AG10803 (cell line): ENCODE measurements around the gene KNDC1.

Experiments used
- DNase-seq: peaks from one replicate; pipeline ENCODE4 v3.0.0; 2010; ENCODE audit warnings: low read depth
- H3K4me3 ChIP-seq: 2 replicates; pipeline ENCODE4 v1.5.1; 2011; ENCODE audit warnings: mild to moderate bottlenecking, low read length, control low read depth
- CTCF ChIP-seq: conservative IDR thresholded peaks from 2 replicates; pipeline ENCODE4 v1.5.1; 2011; ENCODE audit warnings: mild to moderate bottlenecking, low read length, control low read depth, inconsistent platforms

KNDC1 gene

DNA sequence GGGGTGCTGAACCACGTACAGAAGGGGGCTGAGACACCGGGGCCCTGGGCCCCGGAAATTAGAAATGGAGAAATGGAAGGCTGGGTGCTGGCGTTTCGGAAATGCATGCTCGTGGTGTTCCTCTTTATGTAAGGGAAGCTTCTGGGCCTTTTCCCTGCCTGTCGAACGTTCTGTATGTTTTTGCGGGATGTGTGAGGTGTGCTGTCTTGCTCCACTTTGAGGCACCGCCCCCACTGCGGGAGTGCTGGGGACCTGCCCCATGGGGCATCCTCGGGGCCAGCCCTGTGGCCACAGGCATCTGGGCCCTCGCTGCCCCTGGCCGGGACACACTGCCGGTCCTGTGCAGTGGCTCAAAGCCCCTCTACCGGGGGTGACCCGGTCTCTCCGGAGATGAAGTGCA, 75.9 kb downstream of the KNDC1 start:
- no peak overlapping the region for H3K4me3 ChIP-seq
- no peak for DNase-seq

DNA sequence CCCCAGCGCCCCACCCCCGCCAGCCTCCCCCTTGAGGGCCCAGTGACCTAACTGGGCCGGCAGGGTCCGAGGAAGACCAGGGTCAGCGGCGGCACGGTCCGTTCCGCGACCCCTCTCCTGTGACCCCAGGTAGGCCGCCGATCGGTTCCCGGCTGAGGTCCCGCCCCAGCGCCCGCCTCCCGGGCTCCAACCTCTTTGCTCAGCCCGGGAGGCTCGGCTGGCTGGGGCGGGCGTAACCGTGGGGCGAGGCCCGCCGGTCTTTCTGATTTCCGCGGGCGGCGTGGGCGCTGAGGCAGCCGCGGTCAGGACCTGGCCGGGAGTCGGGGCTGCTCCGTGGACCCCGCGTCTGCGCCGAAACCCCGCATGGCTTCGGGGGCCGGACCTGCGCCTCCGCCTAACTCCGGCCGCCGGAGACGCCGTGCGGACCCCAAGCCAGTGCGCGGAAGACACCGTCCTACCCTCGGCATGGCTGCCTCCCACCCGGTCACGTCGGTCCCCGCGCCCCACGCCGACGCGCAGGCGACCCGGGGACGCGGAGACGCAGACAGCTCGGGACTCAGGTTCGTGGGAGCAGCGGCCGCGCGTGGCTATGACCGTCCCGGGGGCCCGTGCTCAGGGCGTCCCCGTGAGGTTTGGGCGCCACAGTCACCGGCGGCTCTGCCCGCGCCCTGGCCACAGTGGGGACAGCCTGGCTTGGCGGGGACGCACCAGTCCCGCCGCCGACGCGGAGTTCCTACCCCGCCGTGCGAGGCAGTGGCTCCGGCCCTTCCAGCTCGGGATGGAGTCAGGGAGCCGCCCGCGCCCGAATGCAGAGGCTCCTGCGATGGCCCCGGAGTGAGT, 76.6 kb downstream of the KNDC1 start:
- no peak for TF ChIP-seq CTCF
- H3K4me3 ChIP-seq = no peak overlapping the region
- DNase-seq = no peak

More for the DNA sequence above, 75.9 kb downstream of the KNDC1 start:
- no peak for TF ChIP-seq CTCF

DNA sequence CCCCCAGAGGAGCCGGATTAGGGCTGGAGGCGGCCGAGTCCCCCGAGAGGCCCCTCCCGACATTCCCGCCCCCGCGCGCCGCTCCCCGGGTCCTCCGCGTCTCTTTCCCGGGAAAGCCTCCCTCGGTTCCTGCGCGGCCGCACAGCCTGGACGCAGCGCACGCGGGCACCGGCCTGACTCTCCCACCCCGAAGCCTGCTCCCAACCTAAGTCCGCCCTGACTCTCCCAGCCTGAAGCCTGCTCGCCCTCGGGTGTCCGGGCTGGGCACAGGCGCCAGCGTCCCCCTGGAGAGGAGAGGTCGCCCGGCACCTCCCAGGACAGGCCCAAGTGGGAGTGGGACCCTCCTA, 77.2 kb downstream of the KNDC1 start:
- H3K4me3 ChIP-seq = no peak overlapping the region
- no peak for DNase-seq
- no peak for TF ChIP-seq CTCF

DNA sequence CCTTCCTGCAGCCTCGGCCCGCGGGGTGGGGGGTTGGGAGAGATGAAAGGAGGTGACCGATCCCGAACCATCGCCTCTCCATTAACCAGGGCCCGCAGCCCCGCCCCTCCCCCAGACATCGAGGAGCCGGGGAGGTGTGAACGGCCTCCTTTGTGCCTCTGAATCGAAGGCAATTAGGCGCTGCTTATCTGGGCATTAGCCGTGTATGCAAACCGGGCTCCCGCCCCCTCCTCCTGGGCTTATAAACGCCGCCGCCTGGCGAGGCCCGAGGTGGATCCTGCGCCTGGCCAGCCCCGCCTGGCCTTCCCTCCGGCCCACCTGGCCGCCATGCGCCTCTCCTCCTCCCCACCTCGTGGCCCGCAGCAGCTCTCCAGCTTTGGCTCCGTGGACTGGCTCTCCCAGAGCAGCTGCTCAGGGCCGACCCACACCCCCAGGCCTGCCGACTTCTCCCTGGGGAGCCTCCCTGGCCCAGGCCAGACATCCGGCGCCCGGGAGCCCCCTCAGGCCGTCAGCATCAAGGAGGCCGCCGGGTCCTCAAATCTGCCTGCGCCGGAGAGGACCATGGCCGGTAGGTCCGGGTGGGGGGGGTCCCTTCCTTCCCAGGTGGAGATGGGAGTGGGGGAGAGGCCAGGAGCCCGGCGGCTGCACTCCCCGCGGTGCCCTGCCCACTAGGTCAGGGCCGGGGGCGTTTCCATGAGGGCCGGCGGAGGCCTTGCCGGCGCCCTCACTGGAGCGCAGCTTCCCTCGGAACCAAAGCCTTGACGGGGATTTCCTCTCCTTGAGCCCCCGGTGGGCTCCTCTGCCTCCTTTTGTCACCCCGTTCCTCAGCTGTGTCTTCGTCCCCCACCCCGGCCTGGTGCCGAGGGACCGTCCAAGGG, 77.8 kb downstream of the KNDC1 start, which contains the start of gene VENTX:
VENTX (plus strand) TSS at position 268 of the 878 bp plus-strand sequence; CDS start at position 328, 60 bp downstream.
- no peak for TF ChIP-seq CTCF
- H3K4me3 ChIP-seq = no peak within 1 kb of the TSS
- DNase-seq = no peak

GRCh38 chr10:133238466-133238804, 78.4 kb downstream of the KNDC1 start:
- no peak for TF ChIP-seq CTCF
- H3K4me3 ChIP-seq = no peak overlapping the region
- no peak for DNase-seq

DNA sequence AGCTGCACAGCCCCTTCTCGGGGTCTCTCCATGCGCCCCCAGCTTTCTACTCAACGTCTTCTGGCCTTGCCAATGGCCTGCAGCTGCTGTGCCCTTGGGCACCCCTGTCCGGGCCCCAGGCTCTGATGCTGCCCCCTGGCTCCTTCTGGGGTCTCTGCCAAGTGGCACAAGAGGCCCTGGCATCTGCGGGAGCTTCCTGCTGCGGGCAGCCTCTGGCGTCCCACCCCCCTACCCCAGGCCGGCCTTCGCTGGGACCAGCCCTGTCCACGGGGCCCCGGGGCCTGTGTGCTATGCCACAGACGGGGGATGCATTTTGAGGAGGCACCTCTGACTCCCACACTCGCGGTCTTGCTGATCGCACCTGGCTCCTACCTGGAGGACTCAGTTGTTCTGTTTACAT, 80.0 kb downstream of the KNDC1 start:
- no peak for DNase-seq
- TF ChIP-seq CTCF = no peak
- H3K4me3 ChIP-seq = no peak overlapping the region
